ENCODE results near the gene CRIM1.

CRIM1 gene

GRCh38 chr2:36335597-36335996, 20.0 kb upstream of the CRIM1 start:
- H3K79me2 ChIP-seq (ENCODE audit: low read length), result no peaks in the 10 kb centered on the region
- H3K27me3 ChIP-seq (replicated peaks; ENCODE audit: insufficient read depth, low read length), result no peaks in the 10 kb centered on the region
- no peaks in the 10 kb centered on the region for H3K9me3 ChIP-seq (replicated peaks; ENCODE audit: insufficient read depth, low read length)
- TF ChIP-seq EZH2phosphoT487 (IDR thresholded peaks at IDR 0.05; ENCODE audit: low read length) (no peak), EZH2 (optimal IDR thresholded peaks at IDR 0.05; ENCODE audit: low read depth, low read length) (no peak), CTCF (IDR thresholded peaks at IDR 0.05; ENCODE audit: low read length) (no peak)
- no peak overlapping the region for H2AFZ ChIP-seq (ENCODE audit: low read length)
- H3K4me1 ChIP-seq (ENCODE audit: low read length), result no peaks in the 10 kb centered on the region
- H3K27ac ChIP-seq (ENCODE audit: low read length), result no peak overlapping the region
- H3K9me2 ChIP-seq (replicated peaks; ENCODE audit: insufficient read depth, low read length), result no peaks in the 10 kb centered on the region
- H3K4me2 ChIP-seq (ENCODE audit: low read depth, low read length), result no peak overlapping the region
- no peaks in the 10 kb centered on the region for H4K20me1 ChIP-seq (ENCODE audit: insufficient read depth, low read length)
- H3K36me3 ChIP-seq (replicated peaks; ENCODE audit: insufficient read depth, low read length), result no peaks in the 10 kb centered on the region
- no peak for DNase-seq
- no peaks in the 10 kb centered on the region for H3F3A ChIP-seq (ENCODE audit: insufficient read depth, low read length)
- no peak overlapping the region for H3K4me3 ChIP-seq (ENCODE audit: low read length)
- no peak overlapping the region for H3K9ac ChIP-seq (ENCODE audit: low read length)

GRCh38 chr2:36336321-36336720, 19.3 kb upstream of the CRIM1 start:
- Histone ChIP-seq H3K4me1 (ENCODE audit: low read length) (no peaks in the 10 kb centered on the region), H3K4me2 (ENCODE audit: low read depth, low read length) (no peak overlapping the region), H3K27ac (ENCODE audit: low read length) (no peak overlapping the region), H3K79me2 (ENCODE audit: low read length) (no peaks in the 10 kb centered on the region), H3K4me3 (ENCODE audit: low read length) (no peak overlapping the region), H4K20me1 (ENCODE audit: insufficient read depth, low read length) (no peaks in the 10 kb centered on the region), H3K27me3 (replicated peaks; ENCODE audit: insufficient read depth, low read length) (no peaks in the 10 kb centered on the region), H3K36me3 (replicated peaks; ENCODE audit: insufficient read depth, low read length) (no peaks in the 10 kb centered on the region), H3F3A (ENCODE audit: insufficient read depth, low read length) (no peaks in the 10 kb centered on the region), H2AFZ (ENCODE audit: low read length) (no peak overlapping the region), H3K9me3 (replicated peaks; ENCODE audit: insufficient read depth, low read length) (no peaks in the 10 kb centered on the region), H3K9me2 (replicated peaks; ENCODE audit: insufficient read depth, low read length) (no peaks in the 10 kb centered on the region), H3K9ac (ENCODE audit: low read length) (no peak overlapping the region)
- TF ChIP-seq EZH2phosphoT487 (IDR thresholded peaks at IDR 0.05; ENCODE audit: low read length) (no peak), EZH2 (optimal IDR thresholded peaks at IDR 0.05; ENCODE audit: low read depth, low read length) (no peak), CTCF (IDR thresholded peaks at IDR 0.05; ENCODE audit: low read length) (no peak)
- DNase-seq, result no peak

GRCh38 chr2:36337354-36337753, 18.2 kb upstream of the CRIM1 start:
- H3K27ac ChIP-seq (ENCODE audit: low read length), result no peak overlapping the region
- no peaks in the 10 kb centered on the region for H3K9me3 ChIP-seq (replicated peaks; ENCODE audit: insufficient read depth, low read length)
- H3F3A ChIP-seq (ENCODE audit: insufficient read depth, low read length), result no peaks in the 10 kb centered on the region
- H3K4me1 ChIP-seq (ENCODE audit: low read length), result no peaks in the 10 kb centered on the region
- TF ChIP-seq EZH2phosphoT487 (IDR thresholded peaks at IDR 0.05; ENCODE audit: low read length), result no peak
- TF ChIP-seq EZH2 (optimal IDR thresholded peaks at IDR 0.05; ENCODE audit: low read depth, low read length), result no peak
- no peak for TF ChIP-seq CTCF (IDR thresholded peaks at IDR 0.05; ENCODE audit: low read length)
- no peaks in the 10 kb centered on the region for H3K27me3 ChIP-seq (replicated peaks; ENCODE audit: insufficient read depth, low read length)
- no peaks in the 10 kb centered on the region for H3K79me2 ChIP-seq (ENCODE audit: low read length)
- H3K9me2 ChIP-seq (replicated peaks; ENCODE audit: insufficient read depth, low read length), result no peaks in the 10 kb centered on the region
- H3K36me3 ChIP-seq (replicated peaks; ENCODE audit: insufficient read depth, low read length), result no peaks in the 10 kb centered on the region
- no peak overlapping the region for H3K9ac ChIP-seq (ENCODE audit: low read length)
- no peak for DNase-seq
- H2AFZ ChIP-seq (ENCODE audit: low read length), result no peak overlapping the region
- no peak overlapping the region for H3K4me3 ChIP-seq (ENCODE audit: low read length)
- no peak overlapping the region for H3K4me2 ChIP-seq (ENCODE audit: low read depth, low read length)
- H4K20me1 ChIP-seq (ENCODE audit: insufficient read depth, low read length), result no peaks in the 10 kb centered on the region
